Measurements from ENCODE around the gene NOL11. TPM values are rescaled to one million over a fixed set of nuclear protein-coding genes. Genes with fewer than 3 reads are reported as not detected.

NOL11 gene
- total and polyA plus RNA-seq, 2 donors from 2014 or later = 37.3 to 40.8 TPM

DNA sequence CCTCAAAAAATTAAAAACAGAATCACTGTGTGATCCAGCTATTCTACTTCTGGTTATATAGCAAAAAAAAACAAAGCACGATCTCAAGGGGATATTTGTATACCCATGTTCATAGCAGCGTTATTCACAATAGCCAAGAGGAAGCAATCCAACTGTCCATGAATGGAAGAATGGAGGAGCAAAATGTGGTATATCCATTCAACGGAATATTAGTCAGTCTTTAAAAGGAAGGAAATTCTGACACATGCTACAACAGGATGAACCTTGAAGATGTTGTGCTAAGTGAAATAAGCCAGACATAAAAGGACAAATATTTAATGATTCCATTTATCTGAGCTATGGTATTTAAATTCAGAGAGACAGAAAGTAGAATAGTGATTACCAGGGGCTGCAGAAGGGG is 4.6 kb upstream of the NOL11 start:
- intact Hi-C loops (cut with DNase I) = no loop called here
- Histone ChIP-seq H3K9ac (ENCODE audit: low read length in 3 of 3) (no peak overlapping the region), H3K9me3 (ENCODE audit: control insufficient read depth in 2 of 3, insufficient read depth in 1 of 3, low read length in 3 of 3) (no peaks in the 10 kb centered on the region), H3K27me3 (ENCODE audit: control insufficient read depth, insufficient read depth, low read length) (no peaks in the 10 kb centered on the region), H3K27ac (ENCODE audit: low read depth in 2 of 2, low read length in 2 of 2) (no peak overlapping the region), H3K4me1 (ENCODE audit: control insufficient read depth in 2 of 3, insufficient read depth in 2 of 3, low read depth in 1 of 3, low read length in 3 of 3) (peaks cover 0 to 7% (median 3%) of the 10 kb centered on the region in 3 donors), H3K36me3 (ENCODE audit: control insufficient read depth in 2 of 3, insufficient read depth in 3 of 3, low read length in 3 of 3) (no peaks in the 10 kb centered on the region), H3K4me3 (ENCODE audit: low read length in 3 of 3) (no peak overlapping the region)
- FAIRE-seq (no peak), DNase-seq (no peak)
- TF ChIP-seq, protein P1, sequence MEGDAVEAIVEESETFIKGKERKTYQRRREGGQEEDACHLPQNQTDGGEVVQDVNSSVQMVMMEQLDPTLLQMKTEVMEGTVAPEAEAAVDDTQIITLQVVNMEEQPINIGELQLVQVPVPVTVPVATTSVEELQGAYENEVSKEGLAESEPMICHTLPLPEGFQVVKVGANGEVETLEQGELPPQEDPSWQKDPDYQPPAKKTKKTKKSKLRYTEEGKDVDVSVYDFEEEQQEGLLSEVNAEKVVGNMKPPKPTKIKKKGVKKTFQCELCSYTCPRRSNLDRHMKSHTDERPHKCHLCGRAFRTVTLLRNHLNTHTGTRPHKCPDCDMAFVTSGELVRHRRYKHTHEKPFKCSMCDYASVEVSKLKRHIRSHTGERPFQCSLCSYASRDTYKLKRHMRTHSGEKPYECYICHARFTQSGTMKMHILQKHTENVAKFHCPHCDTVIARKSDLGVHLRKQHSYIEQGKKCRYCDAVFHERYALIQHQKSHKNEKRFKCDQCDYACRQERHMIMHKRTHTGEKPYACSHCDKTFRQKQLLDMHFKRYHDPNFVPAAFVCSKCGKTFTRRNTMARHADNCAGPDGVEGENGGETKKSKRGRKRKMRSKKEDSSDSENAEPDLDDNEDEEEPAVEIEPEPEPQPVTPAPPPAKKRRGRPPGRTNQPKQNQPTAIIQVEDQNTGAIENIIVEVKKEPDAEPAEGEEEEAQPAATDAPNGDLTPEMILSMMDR (IDR thresholded peaks at IDR 0.05; ENCODE audit: borderline replicate concordance, extremely low read depth, insufficient read depth) = no peak

DNA sequence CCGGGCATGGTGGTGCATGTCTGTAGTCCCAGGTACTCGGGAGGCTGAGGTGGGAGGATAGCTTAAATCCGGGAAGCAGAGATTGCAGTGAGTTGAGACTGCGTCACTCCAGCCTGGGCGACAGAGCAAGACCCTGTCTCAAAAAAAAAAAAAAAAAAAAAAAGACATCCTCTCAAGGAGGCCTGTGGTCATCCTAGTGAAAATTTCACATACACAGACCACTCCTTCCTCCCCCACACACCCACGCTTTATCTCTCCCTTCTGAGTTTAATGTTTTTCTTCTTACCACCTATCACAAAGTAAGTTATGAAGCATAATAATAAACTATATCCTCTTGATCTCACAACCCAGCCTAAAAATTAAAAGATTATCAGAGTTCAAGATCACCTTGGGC is 1.3 kb upstream of the NOL11 start:
- intact Hi-C loops (cut with DNase I) = no loop called here
- Histone ChIP-seq H3K27me3 (ENCODE audit: control insufficient read depth, insufficient read depth, low read length) (no peaks in the 10 kb centered on the region), H3K9ac (ENCODE audit: low read length in 3 of 3) (peak overlapping the region in 1 of 3 donors; percentile 99), H3K4me1 (ENCODE audit: control insufficient read depth in 2 of 3, insufficient read depth in 2 of 3, low read depth in 1 of 3, low read length in 3 of 3) (peaks cover 3 to 11% (median 7%) of the 10 kb centered on the region in 3 donors), H3K36me3 (ENCODE audit: control insufficient read depth in 2 of 3, insufficient read depth in 3 of 3, low read length in 3 of 3) (peaks cover 2 to 6% (median 5%) of the 10 kb centered on the region in 3 donors), H3K4me3 (ENCODE audit: low read length in 3 of 3) (peak overlapping the region in 1 of 3 donors; percentile 100), H3K9me3 (ENCODE audit: control insufficient read depth in 2 of 3, insufficient read depth in 1 of 3, low read length in 3 of 3) (no peaks in the 10 kb centered on the region), H3K27ac (ENCODE audit: low read depth in 2 of 2, low read length in 2 of 2) (peak overlapping the region in 1 of 2 donors; percentile 84)
- FAIRE-seq (no peak), DNase-seq (peak in 1 of 5 donors; percentile 44)
- TF ChIP-seq, protein P1 (IDR thresholded peaks at IDR 0.05; ENCODE audit: borderline replicate concordance, extremely low read depth, insufficient read depth) = no peak

DNA sequence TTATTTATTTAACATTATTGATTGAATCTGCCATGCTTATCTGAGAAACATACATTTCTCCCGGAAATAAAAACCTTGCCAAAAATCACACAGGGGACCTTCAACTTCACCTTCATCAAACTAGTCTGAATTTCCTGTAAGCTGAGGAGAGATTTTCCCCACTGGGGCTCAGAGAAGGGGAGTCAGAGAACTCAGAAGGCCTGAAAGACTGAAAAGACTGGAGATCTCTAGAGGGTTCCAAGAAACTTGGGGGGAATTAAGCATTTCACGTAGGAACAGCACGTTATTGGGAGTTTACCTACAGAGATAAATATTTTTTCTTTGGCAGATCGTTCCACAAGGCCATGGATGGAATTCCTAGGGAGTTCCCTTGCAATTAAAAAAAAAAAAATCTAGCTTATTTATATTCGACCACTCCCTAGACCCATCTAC is 528 bp upstream of the NOL11 start:
- intact Hi-C loops (cut with DNase I) = no loop called here

More for the DNA sequence above, 528 bp upstream of the NOL11 start:
- peak overlapping the region; percentile 77 to 99 (median 78) for H3K9ac ChIP-seq (ENCODE audit: low read length in 3 of 3)
- TF ChIP-seq, protein P1 (IDR thresholded peaks at IDR 0.05; ENCODE audit: borderline replicate concordance, extremely low read depth, insufficient read depth) = no peak
- H3K27me3 ChIP-seq (ENCODE audit: control insufficient read depth, insufficient read depth, low read length) = no peaks in the 10 kb centered on the region
- H3K4me3 ChIP-seq (ENCODE audit: low read length in 3 of 3) = peak overlapping the region; percentile 84 to 100 (median 91)
- H3K9me3 ChIP-seq (ENCODE audit: control insufficient read depth in 2 of 3, insufficient read depth in 1 of 3, low read length in 3 of 3) = no peaks in the 10 kb centered on the region
- H3K4me1 ChIP-seq (ENCODE audit: control insufficient read depth in 2 of 3, insufficient read depth in 2 of 3, low read depth in 1 of 3, low read length in 3 of 3) = peaks cover 3 to 11% (median 7%) of the 10 kb centered on the region in 3 donors
- H3K36me3 ChIP-seq (ENCODE audit: control insufficient read depth in 2 of 3, insufficient read depth in 3 of 3, low read length in 3 of 3) = peaks cover 6 to 14% (median 13%) of the 10 kb centered on the region in 3 donors
- DNase-seq = peak in 1 of 5 donors; percentile 50
- FAIRE-seq = no peak
- H3K27ac ChIP-seq (ENCODE audit: low read depth in 2 of 2, low read length in 2 of 2) = peak overlapping the region; percentile 80 to 84
